WTC11 (cell line): ENCODE results near the gene AGR3.

Experiments used
- ELF4 ChIP-seq: sonication (generic); formaldehyde crosslinking; IDR thresholded peaks from 2 replicates; pipeline ENCODE4 v1.8.1; 2022; ENCODE audit warnings: low read depth, mild to moderate bottlenecking, moderate library complexity, missing genetic modification reagents
- ESRRA ChIP-seq: sonication (generic); formaldehyde crosslinking; IDR thresholded peaks from 2 replicates; pipeline ENCODE4 v1.8.1; 2022; ENCODE audit warnings: mild to moderate bottlenecking, missing genetic modification reagents, borderline replicate concordance
- IRF2 ChIP-seq: sonication (generic); formaldehyde crosslinking; IDR thresholded peaks from 2 replicates; pipeline ENCODE4 v1.8.0; 2022; ENCODE audit warnings: low read depth, missing genetic modification reagents, borderline replicate concordance
- TF ChIP-seq, protein P1 (sequence below): fragments of 200-600 bp; IDR thresholded peaks from 2 replicates; pipeline ENCODE4 v1.8.0; 2022; ENCODE audit warnings: antibody characterized with exemption
- TF ChIP-seq, protein P2 (sequence below): sonication (generic); formaldehyde crosslinking; IDR thresholded peaks from 2 replicates; pipeline ENCODE4 v1.8.1; 2023; ENCODE audit warnings: mild to moderate bottlenecking, moderate library complexity, missing genetic modification reagents
- TF ChIP-seq, protein P3 (sequence below): sonication (generic); formaldehyde crosslinking; IDR thresholded peaks from 2 replicates; pipeline ENCODE4 v1.8.1; 2023; ENCODE audit warnings: mild to moderate bottlenecking, missing genetic modification reagents, moderate library complexity
- TF ChIP-seq, protein P4 (sequence below): fragments of 250-450 bp; sonication (Bioruptor Pico); IDR thresholded peaks from 2 replicates; pipeline ENCODE4 v1.9.0; 2021; ENCODE audit warnings: moderate library complexity, mild to moderate bottlenecking, inconsistent platforms, borderline replicate concordance
- TF ChIP-seq, protein P5 (sequence below): sonication (generic); formaldehyde crosslinking; IDR thresholded peaks from 2 replicates; pipeline ENCODE4 v1.8.0; 2022; ENCODE audit warnings: mild to moderate bottlenecking, missing genetic modification reagents
- TF ChIP-seq, protein P6 (sequence below): sonication (generic); formaldehyde crosslinking; IDR thresholded peaks from 2 replicates; pipeline ENCODE4 v1.8.0; 2023; ENCODE audit warnings: missing genetic modification reagents
- TF ChIP-seq, protein P7 (sequence below): sonication (generic); formaldehyde crosslinking; IDR thresholded peaks from 2 replicates; pipeline ENCODE4 v1.8.1; 2023; ENCODE audit warnings: mild to moderate bottlenecking, missing genetic modification reagents, borderline replicate concordance
- TF ChIP-seq, protein P8 (sequence below): sonication (generic); formaldehyde crosslinking; IDR thresholded peaks from 2 replicates; pipeline ENCODE4 v1.8.1; 2023; ENCODE audit warnings: mild to moderate bottlenecking, missing genetic modification reagents, moderate library complexity
- TF ChIP-seq, protein P9 (sequence below): sonication (generic); formaldehyde crosslinking; IDR thresholded peaks from 2 replicates; pipeline ENCODE4 v1.8.1; 2023; ENCODE audit warnings: mild to moderate bottlenecking, missing genetic modification reagents

DNA sequence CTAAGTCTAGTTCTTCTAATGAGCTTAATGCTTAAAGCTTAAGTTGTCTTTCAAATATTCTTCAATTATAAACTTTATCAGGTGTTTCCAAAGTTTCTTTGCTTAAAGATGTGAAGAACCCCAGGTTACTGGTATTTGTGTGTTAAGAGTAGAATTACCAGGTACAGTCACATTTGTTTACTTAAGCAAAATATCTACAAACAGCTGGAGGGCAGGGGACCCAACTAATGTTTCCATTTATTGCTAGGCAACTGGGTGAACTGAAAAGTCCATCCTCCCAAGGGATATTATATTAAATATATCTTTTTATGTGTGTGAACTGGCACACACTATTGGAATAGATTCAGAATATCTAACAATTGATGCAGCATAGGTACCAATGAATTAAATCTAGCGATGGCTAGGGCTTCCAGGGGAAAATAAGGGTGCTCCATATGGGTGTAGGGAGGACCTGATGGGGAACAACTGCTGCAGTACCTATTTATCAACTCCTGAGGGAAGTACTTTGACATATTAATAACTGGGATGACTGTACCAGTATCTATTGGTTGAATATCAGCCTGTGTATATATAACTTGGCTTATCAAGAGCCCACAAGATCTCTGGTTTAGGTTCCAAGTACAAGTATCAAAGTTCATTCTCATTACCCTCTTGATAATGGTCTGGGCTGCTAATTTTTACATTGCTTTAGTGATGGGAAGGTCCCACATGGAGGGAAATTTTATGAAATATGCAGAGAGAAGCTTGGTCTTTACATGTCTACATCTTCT, 10.3 kb upstream of the AGR3 start:
- TF ChIP-seq, protein P1, sequence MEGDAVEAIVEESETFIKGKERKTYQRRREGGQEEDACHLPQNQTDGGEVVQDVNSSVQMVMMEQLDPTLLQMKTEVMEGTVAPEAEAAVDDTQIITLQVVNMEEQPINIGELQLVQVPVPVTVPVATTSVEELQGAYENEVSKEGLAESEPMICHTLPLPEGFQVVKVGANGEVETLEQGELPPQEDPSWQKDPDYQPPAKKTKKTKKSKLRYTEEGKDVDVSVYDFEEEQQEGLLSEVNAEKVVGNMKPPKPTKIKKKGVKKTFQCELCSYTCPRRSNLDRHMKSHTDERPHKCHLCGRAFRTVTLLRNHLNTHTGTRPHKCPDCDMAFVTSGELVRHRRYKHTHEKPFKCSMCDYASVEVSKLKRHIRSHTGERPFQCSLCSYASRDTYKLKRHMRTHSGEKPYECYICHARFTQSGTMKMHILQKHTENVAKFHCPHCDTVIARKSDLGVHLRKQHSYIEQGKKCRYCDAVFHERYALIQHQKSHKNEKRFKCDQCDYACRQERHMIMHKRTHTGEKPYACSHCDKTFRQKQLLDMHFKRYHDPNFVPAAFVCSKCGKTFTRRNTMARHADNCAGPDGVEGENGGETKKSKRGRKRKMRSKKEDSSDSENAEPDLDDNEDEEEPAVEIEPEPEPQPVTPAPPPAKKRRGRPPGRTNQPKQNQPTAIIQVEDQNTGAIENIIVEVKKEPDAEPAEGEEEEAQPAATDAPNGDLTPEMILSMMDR = no peak
- TF ChIP-seq, protein P2, sequence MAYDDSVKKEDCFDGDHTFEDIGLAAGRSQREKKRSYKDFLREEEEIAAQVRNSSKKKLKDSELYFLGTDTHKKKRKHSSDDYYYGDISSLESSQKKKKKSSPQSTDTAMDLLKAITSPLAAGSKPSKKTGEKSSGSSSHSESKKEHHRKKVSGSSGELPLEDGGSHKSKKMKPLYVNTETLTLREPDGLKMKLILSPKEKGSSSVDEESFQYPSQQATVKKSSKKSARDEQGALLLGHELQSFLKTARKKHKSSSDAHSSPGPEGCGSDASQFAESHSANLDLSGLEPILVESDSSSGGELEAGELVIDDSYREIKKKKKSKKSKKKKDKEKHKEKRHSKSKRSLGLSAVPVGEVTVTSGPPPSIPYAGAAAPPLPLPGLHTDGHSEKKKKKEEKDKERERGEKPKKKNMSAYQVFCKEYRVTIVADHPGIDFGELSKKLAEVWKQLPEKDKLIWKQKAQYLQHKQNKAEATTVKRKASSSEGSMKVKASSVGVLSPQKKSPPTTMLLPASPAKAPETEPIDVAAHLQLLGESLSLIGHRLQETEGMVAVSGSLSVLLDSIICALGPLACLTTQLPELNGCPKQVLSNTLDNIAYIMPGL (CRISPR knock-in tag) = no peak
- TF ChIP-seq, protein P3, sequence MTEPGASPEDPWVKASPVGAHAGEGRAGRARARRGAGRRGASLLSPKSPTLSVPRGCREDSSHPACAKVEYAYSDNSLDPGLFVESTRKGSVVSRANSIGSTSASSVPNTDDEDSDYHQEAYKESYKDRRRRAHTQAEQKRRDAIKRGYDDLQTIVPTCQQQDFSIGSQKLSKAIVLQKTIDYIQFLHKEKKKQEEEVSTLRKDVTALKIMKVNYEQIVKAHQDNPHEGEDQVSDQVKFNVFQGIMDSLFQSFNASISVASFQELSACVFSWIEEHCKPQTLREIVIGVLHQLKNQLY (CRISPR knock-in tag) = no peak
- TF ChIP-seq ELF4 (no peak), IRF2 (no peak), ESRRA (CRISPR knock-in tag) (no peak)
- TF ChIP-seq, protein P4, sequence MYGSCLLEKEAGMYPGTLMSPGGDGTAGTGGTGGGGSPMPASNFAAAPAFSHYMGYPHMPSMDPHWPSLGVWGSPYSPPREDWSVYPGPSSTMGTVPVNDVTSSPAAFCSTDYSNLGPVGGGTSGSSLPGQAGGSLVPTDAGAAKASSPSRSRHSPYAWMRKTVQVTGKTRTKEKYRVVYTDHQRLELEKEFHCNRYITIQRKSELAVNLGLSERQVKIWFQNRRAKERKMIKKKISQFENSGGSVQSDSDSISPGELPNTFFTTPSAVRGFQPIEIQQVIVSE (CRISPR knock-in tag) = no peak
- TF ChIP-seq, protein P5, sequence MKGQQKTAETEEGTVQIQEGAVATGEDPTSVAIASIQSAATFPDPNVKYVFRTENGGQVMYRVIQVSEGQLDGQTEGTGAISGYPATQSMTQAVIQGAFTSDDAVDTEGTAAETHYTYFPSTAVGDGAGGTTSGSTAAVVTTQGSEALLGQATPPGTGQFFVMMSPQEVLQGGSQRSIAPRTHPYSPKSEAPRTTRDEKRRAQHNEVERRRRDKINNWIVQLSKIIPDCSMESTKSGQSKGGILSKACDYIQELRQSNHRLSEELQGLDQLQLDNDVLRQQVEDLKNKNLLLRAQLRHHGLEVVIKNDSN (CRISPR knock-in tag) = no peak
- TF ChIP-seq, protein P6, sequence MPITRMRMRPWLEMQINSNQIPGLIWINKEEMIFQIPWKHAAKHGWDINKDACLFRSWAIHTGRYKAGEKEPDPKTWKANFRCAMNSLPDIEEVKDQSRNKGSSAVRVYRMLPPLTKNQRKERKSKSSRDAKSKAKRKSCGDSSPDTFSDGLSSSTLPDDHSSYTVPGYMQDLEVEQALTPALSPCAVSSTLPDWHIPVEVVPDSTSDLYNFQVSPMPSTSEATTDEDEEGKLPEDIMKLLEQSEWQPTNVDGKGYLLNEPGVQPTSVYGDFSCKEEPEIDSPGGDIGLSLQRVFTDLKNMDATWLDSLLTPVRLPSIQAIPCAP (CRISPR knock-in tag) = no peak
- TF ChIP-seq, protein P7, sequence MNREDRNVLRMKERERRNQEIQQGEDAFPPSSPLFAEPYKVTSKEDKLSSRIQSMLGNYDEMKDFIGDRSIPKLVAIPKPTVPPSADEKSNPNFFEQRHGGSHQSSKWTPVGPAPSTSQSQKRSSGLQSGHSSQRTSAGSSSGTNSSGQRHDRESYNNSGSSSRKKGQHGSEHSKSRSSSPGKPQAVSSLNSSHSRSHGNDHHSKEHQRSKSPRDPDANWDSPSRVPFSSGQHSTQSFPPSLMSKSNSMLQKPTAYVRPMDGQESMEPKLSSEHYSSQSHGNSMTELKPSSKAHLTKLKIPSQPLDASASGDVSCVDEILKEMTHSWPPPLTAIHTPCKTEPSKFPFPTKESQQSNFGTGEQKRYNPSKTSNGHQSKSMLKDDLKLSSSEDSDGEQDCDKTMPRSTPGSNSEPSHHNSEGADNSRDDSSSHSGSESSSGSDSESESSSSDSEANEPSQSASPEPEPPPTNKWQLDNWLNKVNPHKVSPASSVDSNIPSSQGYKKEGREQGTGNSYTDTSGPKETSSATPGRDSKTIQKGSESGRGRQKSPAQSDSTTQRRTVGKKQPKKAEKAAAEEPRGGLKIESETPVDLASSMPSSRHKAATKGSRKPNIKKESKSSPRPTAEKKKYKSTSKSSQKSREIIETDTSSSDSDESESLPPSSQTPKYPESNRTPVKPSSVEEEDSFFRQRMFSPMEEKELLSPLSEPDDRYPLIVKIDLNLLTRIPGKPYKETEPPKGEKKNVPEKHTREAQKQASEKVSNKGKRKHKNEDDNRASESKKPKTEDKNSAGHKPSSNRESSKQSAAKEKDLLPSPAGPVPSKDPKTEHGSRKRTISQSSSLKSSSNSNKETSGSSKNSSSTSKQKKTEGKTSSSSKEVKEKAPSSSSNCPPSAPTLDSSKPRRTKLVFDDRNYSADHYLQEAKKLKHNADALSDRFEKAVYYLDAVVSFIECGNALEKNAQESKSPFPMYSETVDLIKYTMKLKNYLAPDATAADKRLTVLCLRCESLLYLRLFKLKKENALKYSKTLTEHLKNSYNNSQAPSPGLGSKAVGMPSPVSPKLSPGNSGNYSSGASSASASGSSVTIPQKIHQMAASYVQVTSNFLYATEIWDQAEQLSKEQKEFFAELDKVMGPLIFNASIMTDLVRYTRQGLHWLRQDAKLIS (CRISPR knock-in tag) = no peak
- TF ChIP-seq, protein P8, sequence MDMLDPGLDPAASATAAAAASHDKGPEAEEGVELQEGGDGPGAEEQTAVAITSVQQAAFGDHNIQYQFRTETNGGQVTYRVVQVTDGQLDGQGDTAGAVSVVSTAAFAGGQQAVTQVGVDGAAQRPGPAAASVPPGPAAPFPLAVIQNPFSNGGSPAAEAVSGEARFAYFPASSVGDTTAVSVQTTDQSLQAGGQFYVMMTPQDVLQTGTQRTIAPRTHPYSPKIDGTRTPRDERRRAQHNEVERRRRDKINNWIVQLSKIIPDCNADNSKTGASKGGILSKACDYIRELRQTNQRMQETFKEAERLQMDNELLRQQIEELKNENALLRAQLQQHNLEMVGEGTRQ (CRISPR knock-in tag) = no peak
- TF ChIP-seq, protein P9, sequence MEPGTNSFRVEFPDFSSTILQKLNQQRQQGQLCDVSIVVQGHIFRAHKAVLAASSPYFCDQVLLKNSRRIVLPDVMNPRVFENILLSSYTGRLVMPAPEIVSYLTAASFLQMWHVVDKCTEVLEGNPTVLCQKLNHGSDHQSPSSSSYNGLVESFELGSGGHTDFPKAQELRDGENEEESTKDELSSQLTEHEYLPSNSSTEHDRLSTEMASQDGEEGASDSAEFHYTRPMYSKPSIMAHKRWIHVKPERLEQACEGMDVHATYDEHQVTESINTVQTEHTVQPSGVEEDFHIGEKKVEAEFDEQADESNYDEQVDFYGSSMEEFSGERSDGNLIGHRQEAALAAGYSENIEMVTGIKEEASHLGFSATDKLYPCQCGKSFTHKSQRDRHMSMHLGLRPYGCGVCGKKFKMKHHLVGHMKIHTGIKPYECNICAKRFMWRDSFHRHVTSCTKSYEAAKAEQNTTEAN (CRISPR knock-in tag) = no peak
